Measurements from ENCODE around the gene ENG. TPM values are rescaled to one million over a fixed set of nuclear protein-coding genes. Genes with fewer than 3 reads are reported as not detected.

The ENG gene
- total RNA-seq, 1 donor from 2014 or later = 130 TPM

- no peaks in the 10 kb centered on the region for H3K4me1 ChIP-seq
- no peak for DNase-seq (ENCODE audit: extremely low spot score in 2 of 2)
- intact Hi-C loops (cut with DNase I) = no loop called here
These were observed 35.6 kb upstream of the ENG start for GRCh38 chr9:127890053-127890452.

GRCh38 chr9:127887792-127888191 lies 33.3 kb upstream of the ENG start:
- no peak for DNase-seq (ENCODE audit: extremely low spot score in 2 of 2)
- TF ChIP-seq CTCF (IDR thresholded peaks at IDR 0.05) (no peak), POLR2AphosphoS5 (IDR thresholded peaks at IDR 0.05; ENCODE audit: insufficient read depth in 1 of 2, low read depth in 1 of 2) (no peak), POLR2A (IDR thresholded peaks at IDR 0.05) (no peak)
- no peak overlapping the region for H3K4me3 ChIP-seq
- H3K27me3 ChIP-seq = no peaks in the 10 kb centered on the region
- no peak overlapping the region for H3K27ac ChIP-seq
- no peaks in the 10 kb centered on the region for H3K9me3 ChIP-seq
- intact Hi-C loops (cut with DNase I) = no loop called here
- peaks cover 5 to 69% of the 10 kb centered on the region in 2 donors for H3K36me3 ChIP-seq
- no peaks in the 10 kb centered on the region for H3K4me1 ChIP-seq

More at GRCh38 chr9:127890053-127890452, 35.6 kb upstream of the ENG start:
- no peak overlapping the region for H3K27ac ChIP-seq
- no peak for TF ChIP-seq POLR2A (IDR thresholded peaks at IDR 0.05)
- TF ChIP-seq POLR2AphosphoS5 (IDR thresholded peaks at IDR 0.05; ENCODE audit: insufficient read depth in 1 of 2, low read depth in 1 of 2) = no peak
- TF ChIP-seq CTCF (IDR thresholded peaks at IDR 0.05) = no peak
- H3K4me3 ChIP-seq = no peak overlapping the region
- peaks cover 10 to 89% of the 10 kb centered on the region in 2 donors for H3K36me3 ChIP-seq
- H3K9me3 ChIP-seq = no peaks in the 10 kb centered on the region
- no peaks in the 10 kb centered on the region for H3K27me3 ChIP-seq

GRCh38 chr9:127886401-127886972 lies 32.0 kb upstream of the ENG start:
- H3K27ac ChIP-seq = no peak overlapping the region
- TF ChIP-seq POLR2A (IDR thresholded peaks at IDR 0.05) = no peak
- no peak for TF ChIP-seq POLR2AphosphoS5 (IDR thresholded peaks at IDR 0.05; ENCODE audit: insufficient read depth in 1 of 2, low read depth in 1 of 2)
- TF ChIP-seq CTCF (IDR thresholded peaks at IDR 0.05) = no peak
- peaks cover 0 to 61% of the 10 kb centered on the region in 2 donors for H3K36me3 ChIP-seq
- intact Hi-C loops (cut with DNase I) = no loop called here
- no peaks in the 10 kb centered on the region for H3K4me1 ChIP-seq
- no peaks in the 10 kb centered on the region for H3K27me3 ChIP-seq
- no peak overlapping the region for H3K4me3 ChIP-seq
- no peak for DNase-seq (ENCODE audit: extremely low spot score in 2 of 2)
- H3K9me3 ChIP-seq = no peaks in the 10 kb centered on the region

GRCh38 chr9:127885508-127886281 lies 31.2 kb upstream of the ENG start:
- Histone ChIP-seq H3K4me3 (no peak overlapping the region), H3K36me3 (peaks cover 0 to 55% of the 10 kb centered on the region in 2 donors), H3K4me1 (no peaks in the 10 kb centered on the region), H3K27ac (no peak overlapping the region), H3K27me3 (no peaks in the 10 kb centered on the region), H3K9me3 (no peaks in the 10 kb centered on the region)
- intact Hi-C loops (cut with DNase I) = no loop called here
- DNase-seq (ENCODE audit: extremely low spot score in 2 of 2) = no peak
- TF ChIP-seq POLR2AphosphoS5 (IDR thresholded peaks at IDR 0.05; ENCODE audit: insufficient read depth in 1 of 2, low read depth in 1 of 2) (no peak), CTCF (IDR thresholded peaks at IDR 0.05) (no peak), POLR2A (IDR thresholded peaks at IDR 0.05) (no peak)

GRCh38 chr9:127884976-127885490 lies 30.6 kb upstream of the ENG start:
- H3K4me1 ChIP-seq = no peaks in the 10 kb centered on the region
- intact Hi-C loops (cut with DNase I) = no loop called here
- no peak for TF ChIP-seq POLR2AphosphoS5 (IDR thresholded peaks at IDR 0.05; ENCODE audit: insufficient read depth in 1 of 2, low read depth in 1 of 2)
- TF ChIP-seq POLR2A (IDR thresholded peaks at IDR 0.05) = no peak
- no peak for TF ChIP-seq CTCF (IDR thresholded peaks at IDR 0.05)
- H3K36me3 ChIP-seq = peaks cover 0 to 49% of the 10 kb centered on the region in 2 donors
- H3K27me3 ChIP-seq = no peaks in the 10 kb centered on the region
- H3K4me3 ChIP-seq = no peak overlapping the region
- H3K27ac ChIP-seq = no peak overlapping the region
- no peak for DNase-seq (ENCODE audit: extremely low spot score in 2 of 2)
- H3K9me3 ChIP-seq = no peaks in the 10 kb centered on the region
